HG03139 (cell line): Measurements from ENCODE around the gene C15orf61.

Experiments
- ATAC-seq: cut with Tn5 transposase; IDR thresholded peaks from one replicate; pipeline ENCODE4 v1.9.1; 2021; ENCODE audit not compliant: unreplicated experiment

C15orf61 gene

GRCh38 chr15:67521029-67521782, at the start of gene C15orf61:
C15orf61 (plus strand) TSS chr15:67521131; CDS start chr15:67521249, 118 bp downstream.
- peak; percentile 62 for ATAC-seq

- ATAC-seq = no peak
Measured at GRCh38 chr15:67472957-67473356, 48.0 kb upstream of the C15orf61 start.

DNA sequence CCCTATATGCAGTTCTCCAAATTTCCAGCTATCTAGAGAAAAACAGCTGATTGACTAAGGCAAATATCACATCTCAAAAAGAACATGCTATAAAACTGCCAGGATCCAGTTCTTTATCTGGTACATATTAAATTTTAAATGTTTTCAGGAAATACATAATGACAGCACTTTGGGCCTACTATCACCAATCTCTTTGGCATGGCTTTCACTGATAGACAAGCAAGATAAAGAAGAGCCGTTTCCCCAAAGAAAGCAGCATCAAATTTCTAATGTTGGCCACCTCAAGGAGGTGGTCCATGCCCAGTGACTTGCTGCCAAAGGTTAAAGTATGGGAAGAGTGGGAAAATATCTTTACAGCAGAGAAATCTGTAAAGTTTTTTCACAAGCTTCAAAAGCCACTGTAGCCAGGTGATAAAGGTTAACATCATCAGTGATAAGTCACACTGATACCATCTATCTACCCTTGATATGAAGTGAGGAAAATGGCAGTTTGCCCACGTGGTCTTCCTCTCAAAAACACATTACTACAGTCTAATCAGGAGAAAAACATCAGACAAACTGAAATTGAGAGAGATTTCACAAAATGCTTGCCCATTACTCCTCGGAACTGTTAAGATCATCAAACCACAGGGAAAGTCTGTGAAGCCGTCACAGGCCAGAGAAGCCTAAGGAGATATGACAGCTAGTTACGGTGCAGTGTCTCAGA, 46.4 kb upstream of the C15orf61 start:
- no peak for ATAC-seq

DNA sequence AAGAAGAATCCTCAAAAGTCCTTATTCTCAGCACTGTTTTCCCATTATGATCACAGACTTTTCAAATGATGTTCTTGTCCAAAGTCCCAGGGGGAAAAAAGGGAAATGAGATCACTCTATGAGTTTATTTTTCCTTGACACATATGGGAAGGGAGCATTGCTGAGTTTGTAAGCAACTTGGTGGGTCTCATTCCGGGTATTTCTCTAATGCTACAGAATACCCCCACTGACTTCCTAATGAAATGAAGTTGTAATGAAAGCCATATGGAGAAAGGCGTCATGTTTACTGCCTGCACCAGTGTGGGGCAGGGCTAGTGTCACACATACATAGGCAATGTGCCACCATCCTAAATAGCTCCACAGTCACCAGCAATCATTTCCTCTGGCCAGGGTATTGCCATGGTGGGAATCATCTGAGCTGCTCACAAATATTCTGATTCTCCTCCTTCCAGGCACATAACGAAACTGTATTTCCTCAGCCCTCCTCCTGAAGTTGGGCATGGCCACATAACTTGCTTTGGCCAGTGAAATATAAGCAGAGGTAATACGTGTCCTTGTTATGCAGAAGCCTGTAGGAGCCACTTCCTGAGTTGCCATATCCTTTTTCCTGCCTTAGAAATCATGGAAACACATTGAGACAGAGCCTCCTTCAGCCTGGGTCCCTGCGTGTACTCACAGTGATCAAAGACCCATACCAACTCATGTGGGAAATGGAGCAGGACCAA, 41.0 kb upstream of the C15orf61 start:
- no peak for ATAC-seq

- no peak for ATAC-seq
Measured at GRCh38 chr15:67480741-67481140, 40.2 kb upstream of the C15orf61 start.

GRCh38 chr15:67481680-67482079, 39.3 kb upstream of the C15orf61 start:
- ATAC-seq = no peak

DNA sequence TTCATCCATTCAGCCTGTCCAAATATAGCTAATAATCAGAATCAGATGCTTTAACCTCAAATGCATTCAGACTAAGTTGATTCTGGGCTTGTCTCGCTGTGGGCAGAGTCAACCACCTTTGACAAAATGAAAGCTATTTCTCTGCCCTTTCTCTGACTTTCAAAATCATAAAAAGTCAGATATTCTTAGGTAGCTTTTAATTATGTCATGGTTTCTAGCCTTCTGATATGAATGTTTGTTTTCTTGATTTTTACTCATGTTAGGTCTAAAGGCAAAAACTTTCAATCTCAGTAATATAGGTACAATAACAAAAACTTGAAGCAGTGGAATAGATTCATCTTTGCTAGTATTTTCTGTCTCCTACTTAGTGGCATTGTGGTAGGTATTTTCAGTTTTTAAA, 25.3 kb upstream of the C15orf61 start:
- no peak for ATAC-seq

DNA sequence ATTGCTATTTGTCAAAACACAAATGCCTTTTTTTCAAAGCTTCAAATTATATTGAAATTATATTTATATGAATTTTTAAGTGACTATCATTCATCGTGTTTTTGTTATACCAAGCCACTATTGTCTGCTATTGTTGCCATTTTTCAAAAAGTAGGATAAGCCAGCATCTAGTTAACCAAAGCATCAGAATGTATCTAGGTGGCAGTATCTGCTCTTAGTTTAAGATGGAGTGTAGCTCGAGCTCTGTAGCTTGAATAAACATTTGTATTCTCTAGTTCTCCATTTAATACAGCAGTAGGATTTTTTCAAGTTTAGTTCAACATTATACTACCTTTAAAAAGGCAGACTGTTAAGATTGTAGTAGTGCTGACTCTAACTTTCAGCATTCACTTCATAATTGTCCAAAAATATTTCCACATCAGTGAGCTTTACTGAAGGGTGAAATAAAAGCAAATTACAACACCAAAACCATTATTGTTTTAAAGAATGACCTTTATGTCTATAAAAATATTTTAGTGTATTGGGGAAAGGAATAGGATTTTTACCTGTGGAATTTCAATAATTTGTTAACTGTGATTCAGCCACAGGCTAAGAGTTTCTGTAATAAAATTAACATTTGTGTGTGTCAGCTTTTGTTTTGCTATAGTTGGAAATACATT, 19.6 kb upstream of the C15orf61 start:
- ATAC-seq = no peak

GRCh38 chr15:67501836-67502461, 19.0 kb upstream of the C15orf61 start:
- no peak for ATAC-seq

DNA sequence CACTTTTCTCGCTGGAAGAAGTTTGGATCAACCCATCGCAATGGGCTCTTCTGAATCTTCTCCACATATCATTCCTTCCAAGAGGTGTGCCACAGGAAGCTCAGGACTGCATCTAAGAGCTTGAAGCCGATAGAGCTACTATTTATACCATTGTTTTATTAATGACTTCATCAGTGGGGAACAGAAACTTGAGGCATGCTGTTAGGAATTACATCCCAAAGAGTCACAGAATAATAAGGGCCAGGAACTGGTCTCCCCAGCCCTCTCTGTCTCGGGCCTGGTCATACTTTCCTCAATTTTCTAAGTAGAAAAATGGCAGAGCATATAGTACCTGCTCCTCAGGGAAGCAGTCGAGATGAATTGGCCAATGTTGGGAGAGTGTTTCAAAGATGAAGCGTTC, 16.9 kb upstream of the C15orf61 start:
- ATAC-seq = no peak

GRCh38 chr15:67504796-67505195, 16.1 kb upstream of the C15orf61 start:
- ATAC-seq = no peak

DNA sequence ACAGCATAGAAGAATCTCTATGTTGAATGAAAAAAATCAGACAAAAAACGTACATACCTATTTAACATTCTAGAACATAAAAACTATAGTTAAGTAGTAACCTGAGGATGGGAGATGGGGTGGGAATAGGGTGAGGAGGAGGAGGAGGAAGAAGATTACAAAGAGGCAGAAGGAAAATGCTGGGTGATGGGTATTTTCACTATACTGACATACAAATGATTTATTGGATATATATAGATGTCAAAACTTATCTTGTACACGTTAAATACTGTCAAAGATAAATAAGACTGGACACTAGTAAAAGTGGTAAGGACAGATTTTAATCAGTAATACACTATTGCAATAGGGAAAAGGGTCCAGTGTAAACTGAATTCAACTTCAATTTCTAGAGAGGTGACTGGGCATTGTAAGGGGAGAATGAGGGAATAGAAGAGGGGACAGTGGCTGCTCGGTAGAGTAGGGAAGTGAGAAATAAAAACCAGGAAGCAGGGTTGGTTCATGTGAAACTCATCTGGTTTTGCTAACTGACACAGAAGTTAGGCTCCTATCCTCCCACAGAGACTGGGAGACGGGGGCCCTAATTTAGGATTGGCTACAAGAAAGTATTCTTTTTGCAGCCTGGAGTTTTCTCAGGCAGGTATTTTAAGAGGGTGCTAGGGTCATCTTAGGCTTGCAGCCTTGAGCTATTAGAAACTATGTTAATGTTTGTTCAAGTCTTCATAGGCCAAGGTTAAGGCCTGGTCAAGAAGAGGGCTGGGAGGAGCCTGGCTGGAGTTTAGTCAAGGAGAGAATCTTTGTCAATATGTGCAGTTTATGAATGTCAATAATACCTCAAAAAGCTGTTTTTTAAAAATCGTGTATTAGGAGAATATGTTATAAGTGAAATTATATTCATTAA, 15.0 kb upstream of the C15orf61 start:
- no peak for ATAC-seq

- no peak for ATAC-seq
Measured at GRCh38 chr15:67506775-67507747, 13.9 kb upstream of the C15orf61 start.

DNA sequence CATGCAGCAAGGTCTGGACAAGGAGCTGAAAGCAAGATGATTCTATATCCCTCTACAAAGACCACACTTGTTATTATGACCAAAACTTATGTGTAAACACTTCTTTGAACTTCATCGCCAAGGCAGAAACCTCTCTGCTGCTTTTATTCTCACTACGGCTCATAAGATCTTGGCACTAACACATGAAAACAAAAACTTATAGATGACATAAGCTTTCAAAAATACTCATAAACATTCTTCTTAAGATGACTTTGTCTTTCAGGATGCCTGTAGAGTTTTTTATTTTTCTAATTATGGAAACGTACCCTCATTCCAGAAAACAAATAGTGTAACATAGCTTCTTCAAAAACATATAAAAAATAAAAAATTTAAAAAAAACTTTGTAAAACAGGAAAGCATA, 12.5 kb upstream of the C15orf61 start:
- ATAC-seq = no peak

- no peak for ATAC-seq
Measured at GRCh38 chr15:67509918-67510317, 11.0 kb upstream of the C15orf61 start.

- no peak for ATAC-seq
Measured at GRCh38 chr15:67510597-67511190, 10.2 kb upstream of the C15orf61 start.

DNA sequence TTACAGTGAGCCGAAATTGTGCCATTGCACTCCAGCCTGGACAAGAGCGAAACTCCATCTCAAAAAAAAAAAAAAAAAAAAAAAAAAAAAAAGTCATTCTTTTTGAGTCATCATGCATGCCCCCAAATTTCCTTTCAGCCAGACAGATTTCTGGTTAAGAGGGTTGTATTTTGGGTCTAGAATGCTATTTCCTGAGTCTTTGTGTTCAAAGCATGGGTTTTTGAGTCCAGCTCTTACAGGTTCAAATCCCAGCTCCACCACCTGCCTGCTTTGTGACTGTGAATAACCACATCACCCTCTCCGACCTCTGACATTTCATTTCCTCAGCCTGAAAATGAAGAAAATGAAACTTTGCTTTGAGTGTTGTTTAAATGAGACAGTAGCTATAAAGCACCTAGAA, 9.3 kb upstream of the C15orf61 start:
- ATAC-seq = no peak

- ATAC-seq = no peak
Measured at GRCh38 chr15:67512140-67512539, 8.8 kb upstream of the C15orf61 start.
